T-cell (primary cell): Measurements from ENCODE around the gene SRGAP1. TPM values are rescaled to one million over a fixed set of nuclear protein-coding genes. Genes with fewer than 3 reads are reported as not detected.
"Not testable (repeated sequence)": the region's sequence is repeated elsewhere in the genome, so short reads cannot be mapped to it uniquely, and the experiment has no call there.

ENCODE experiments used
- ATAC-seq, 4 experiments: fragments of 200-7000 bp in 3 of 4; fragments of 150-1000 bp in 1 of 4; cut with Tn5 transposase; replicated peaks in 1 of 4; 1 replicate in 3 of 4; 2 replicates in 1 of 4; pipeline ENCODE4 v1.10.0; 2021; ENCODE audit warnings: moderate library complexity in 3 of 4, mild to moderate bottlenecking in 2 of 4, moderate number of reproducible peaks in 1 of 4
- CTCF ChIA-PET, 2 donors: fragments of 300-600 bp; sonication (Branson Sonifier 250); formaldehyde crosslinking; loops; one replicate each; lab custom pipeline; 2022; ENCODE audit warnings: antibody characterized with exemption in 2 of 2; lab: Charles Lee
- POLR2A ChIA-PET, 2 donors: fragments of 300-600 bp; sonication (Branson Sonifier 250); formaldehyde crosslinking; loops; one replicate each; lab custom pipeline; 2022; ENCODE audit warnings: antibody characterized with exemption in 2 of 2; lab: Charles Lee
- DNase-seq, 35 experiments: peaks; one replicate each; pipeline versions ENCODE4 v3.0.0 to v3.0.0-alpha.2; 2013 to 2023
- H3K27ac ChIP-seq: one replicate; pipeline ENCODE4 v1.5.1; 2013; ENCODE audit warnings: low read length
- H3K27me3 ChIP-seq, 2 experiments: replicated peaks in 1 of 2; 1 replicate in 1 of 2; 2 replicates in 1 of 2; pipeline versions ENCODE4 v1.6.1 to v1.7.0; 2013; ENCODE audit warnings: low read length in 1 of 2, mixed read lengths in 1 of 2; ENCODE audit not compliant: control insufficient read depth in 2 of 2, insufficient read depth in 2 of 2; ENCODE audit errors: extremely low read depth in 1 of 2
- H3K36me3 ChIP-seq, 2 donors: 1 replicate in 1 of 2; 2 replicates in 1 of 2; pipeline versions ENCODE4 v1.6.1 to v1.7.0; 2013; ENCODE audit warnings: low read length in 1 of 2; ENCODE audit not compliant: control insufficient read depth in 2 of 2, insufficient read depth in 1 of 2; ENCODE audit errors: extremely low read depth in 1 of 2
- H3K4me1 ChIP-seq, 2 experiments: 1 replicate in 1 of 2; 2 replicates in 1 of 2; pipeline versions ENCODE4 v1.6.1 to v1.7.0; 2013; ENCODE audit warnings: low read length in 2 of 2, mixed read lengths in 1 of 2; ENCODE audit not compliant: insufficient read depth in 2 of 2, control insufficient read depth in 1 of 2; ENCODE audit errors: extremely low read depth in 1 of 2
- H3K4me3 ChIP-seq, 2 donors: 1 replicate in 1 of 2; 2 replicates in 1 of 2; pipeline versions ENCODE4 v1.5.1 to v1.7.0; 2013; ENCODE audit warnings: mild to moderate bottlenecking in 2 of 2, low read length in 1 of 2, moderate library complexity in 1 of 2; ENCODE audit not compliant: control insufficient read depth in 1 of 2; ENCODE audit errors: extremely low read depth in 1 of 2
- H3K9me3 ChIP-seq: 2 replicates; pipeline ENCODE4 v1.7.0; 2013
- H3K27ac Mint-ChIP-seq, 2 donors: one replicate each; pipeline ENCODE4 v1.8.0; 2020 to 2021; ENCODE audit warnings: mild to moderate bottlenecking in 2 of 2, mixed read lengths in 2 of 2
- H3K27me3 Mint-ChIP-seq, 2 donors: one replicate each; pipeline ENCODE4 v1.8.0; 2021 to 2022; ENCODE audit warnings: mixed read lengths in 2 of 2
- H3K36me3 Mint-ChIP-seq: one replicate; pipeline ENCODE4 v1.8.0; 2021; ENCODE audit warnings: mixed read lengths
- H3K4me1 Mint-ChIP-seq, 3 donors: one replicate each; pipeline ENCODE4 v1.8.0; 2020 to 2022; ENCODE audit warnings: mixed read lengths in 3 of 3, mild to moderate bottlenecking in 1 of 3
- H3K4me3 Mint-ChIP-seq, 3 donors: one replicate each; pipeline ENCODE4 v1.8.0; 2020 to 2022; ENCODE audit warnings: mild to moderate bottlenecking in 3 of 3, mixed read lengths in 3 of 3, moderate library complexity in 3 of 3
- H3K9me3 Mint-ChIP-seq, 3 donors: one replicate each; pipeline ENCODE4 v1.8.0; 2020 to 2022; ENCODE audit warnings: mixed read lengths in 3 of 3
- WGBS: methylation state at CpG from one replicate; pipeline ENCODE4 v1.1.5; 2013; ENCODE audit warnings: missing lambda C conversion rate; ENCODE audit not compliant: insufficient coverage; 5-methylcytosine and 5-hydroxymethylcytosine counted together
- total RNA-seq, 35 experiments: library from RNA in 6 of 35; stranded (reverse) in 6 of 35; fragments of 120-200 nt in 1 of 35; gene quantifications; one replicate each; pipeline versions ENCODE4 v1.2.1 to v1.2.4 and lab custom pipeline; 2013 to 2026

SRGAP1 gene
- total RNA-seq, 5 donors from 2014 or later (not counting 1 experiment from before 2014, with no cell fraction given) = 0.07 to 0.38 (median 0.17) TPM; not detected in 1

DNA sequence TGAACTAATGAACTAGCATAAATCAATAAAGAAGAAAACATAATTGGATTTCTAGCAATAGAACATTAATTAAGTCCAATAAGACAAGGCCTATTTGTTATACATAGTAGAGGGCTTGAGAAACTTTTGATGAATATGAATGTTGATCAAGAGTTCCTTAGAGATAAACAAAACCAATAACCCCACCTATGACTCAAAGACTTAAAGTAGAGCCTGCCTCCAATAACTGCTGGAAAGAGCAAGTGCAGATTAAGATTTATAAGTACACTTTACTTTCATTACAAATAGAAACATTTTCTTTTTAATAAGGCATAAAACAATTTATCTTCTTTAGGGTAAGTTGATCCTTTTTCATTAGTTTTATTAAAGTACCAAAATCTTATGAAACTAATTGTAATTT is 185.7 kb downstream of the SRGAP1 start:
- Mint-ChIP-seq H3K9me3 (no peaks in the 10 kb centered on the region), H3K4me3 (no peak overlapping the region), H3K36me3 (no peaks in the 10 kb centered on the region), H3K4me1 (peaks cover 0 to 3% (median 0%) of the 10 kb centered on the region in 3 donors), H3K27ac (no peak overlapping the region), H3K27me3 (peaks cover 3 to 4% of the 10 kb centered on the region in 2 donors)
- CTCF ChIA-PET = no interaction called here
- no peaks in the 10 kb centered on the region for H3K9me3 ChIP-seq
- no peaks in the 10 kb centered on the region for H3K36me3 ChIP-seq
- H3K4me1 ChIP-seq = no peaks in the 10 kb centered on the region
- no peak overlapping the region for H3K4me3 ChIP-seq
- H3K27ac ChIP-seq = no peak overlapping the region
- H3K27me3 ChIP-seq = peaks cover 0 to 4% of the 10 kb centered on the region in 2 experiments
- POLR2A ChIA-PET = no interaction called here
- DNase-seq = no peak
- ATAC-seq = no peak

DNA sequence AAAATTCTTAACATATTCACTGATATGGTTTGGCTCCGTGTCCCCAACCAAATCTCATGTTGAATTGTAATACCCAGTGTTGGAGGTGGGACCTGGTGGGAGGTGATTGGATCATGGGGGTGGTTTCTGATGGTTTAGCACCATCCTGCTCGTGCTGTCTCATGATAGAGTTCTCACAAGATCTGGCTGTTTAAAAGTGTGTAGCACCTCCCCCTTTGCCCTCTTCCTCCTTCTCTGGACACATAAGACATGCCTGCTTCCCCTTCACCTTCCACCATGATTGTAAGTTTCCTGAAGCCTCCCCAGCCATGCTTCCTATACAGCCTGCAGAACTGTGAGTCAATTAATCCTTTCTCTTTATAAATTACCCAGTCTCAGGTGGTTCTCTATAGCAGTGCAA is 189.6 kb downstream of the SRGAP1 start:
- H3K27me3 Mint-ChIP-seq, H3K4me3 Mint-ChIP-seq, H3K4me3 ChIP-seq, H3K27me3 ChIP-seq, H3K36me3 ChIP-seq, DNase-seq, H3K4me1 ChIP-seq, H3K4me1 Mint-ChIP-seq, H3K9me3 Mint-ChIP-seq, POLR2A ChIA-PET, ATAC-seq, H3K36me3 Mint-ChIP-seq, H3K27ac ChIP-seq, H3K9me3 ChIP-seq, CTCF ChIA-PET, H3K27ac Mint-ChIP-seq: not testable (repeated sequence)
- WGBS = no CpG with 5 or more reads among the region's 2 CpGs

DNA sequence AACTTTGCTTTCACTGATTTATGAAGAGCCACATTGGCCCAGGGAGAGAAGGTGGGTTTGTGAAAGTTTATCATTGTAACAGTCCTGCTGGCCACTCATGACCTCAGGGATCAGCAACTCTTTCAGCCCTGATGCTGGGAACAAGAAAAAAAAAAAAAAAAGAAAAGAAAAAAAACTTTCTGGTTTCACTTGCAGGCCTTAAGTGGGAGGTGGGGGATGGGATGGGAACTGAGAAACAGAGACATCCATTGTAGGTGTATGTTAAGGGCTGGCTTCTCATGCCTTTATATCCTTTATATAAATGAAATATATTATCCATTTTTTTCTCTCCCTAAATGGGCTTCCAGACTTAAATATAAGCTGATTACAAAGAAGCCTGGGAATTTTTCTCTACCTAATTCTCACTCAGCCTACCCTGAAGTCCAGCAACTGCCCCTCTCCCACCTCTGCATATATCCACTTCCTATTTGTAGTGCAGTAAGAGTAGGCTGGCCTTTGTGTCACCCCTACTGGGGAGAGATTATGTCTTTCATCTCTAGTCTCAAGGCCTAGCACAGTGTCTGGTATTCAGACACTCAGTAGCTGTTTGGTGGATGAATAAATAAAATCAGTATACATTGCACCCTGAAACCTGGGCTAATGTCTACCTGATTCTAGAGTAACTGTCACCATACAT is 190.5 kb downstream of the SRGAP1 start:
- no peaks in the 10 kb centered on the region for H3K9me3 Mint-ChIP-seq
- ATAC-seq = no peak
- Histone ChIP-seq H3K4me1 (no peaks in the 10 kb centered on the region), H3K9me3 (no peaks in the 10 kb centered on the region), H3K36me3 (no peaks in the 10 kb centered on the region), H3K27me3 (peaks cover 0 to 4% of the 10 kb centered on the region in 2 experiments), H3K4me3 (no peak overlapping the region), H3K27ac (no peak overlapping the region)
- no peaks in the 10 kb centered on the region for H3K36me3 Mint-ChIP-seq
- H3K4me1 Mint-ChIP-seq = no peaks in the 10 kb centered on the region
- peaks cover 0 to 1% of the 10 kb centered on the region in 2 donors for H3K27me3 Mint-ChIP-seq
- H3K4me3 Mint-ChIP-seq = no peak overlapping the region
- no peak overlapping the region for H3K27ac Mint-ChIP-seq
- DNase-seq = no peak
- ChIA-PET POLR2A (no interaction called here), CTCF (no interaction called here)

DNA sequence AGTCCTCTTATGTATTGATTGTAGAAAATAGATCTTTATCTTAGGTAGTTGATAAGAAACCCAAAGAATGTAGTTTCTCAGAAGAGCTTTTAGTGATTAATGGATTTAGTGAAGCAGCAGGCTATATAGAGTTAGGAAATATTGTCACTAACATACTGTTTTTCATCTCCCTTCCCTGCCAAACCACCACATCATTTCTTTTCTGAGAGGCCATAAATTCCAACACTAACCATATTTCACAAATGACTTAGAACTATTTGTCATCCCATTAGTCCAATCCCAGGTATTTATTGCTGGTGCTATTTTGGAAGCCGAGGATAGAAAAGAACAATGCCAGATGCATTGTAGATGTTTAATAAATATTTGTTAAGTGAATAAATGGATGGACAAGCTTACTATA is 191.9 kb downstream of the SRGAP1 start:
- Mint-ChIP-seq H3K27ac (no peak overlapping the region), H3K4me1 (no peaks in the 10 kb centered on the region), H3K9me3 (no peaks in the 10 kb centered on the region), H3K4me3 (no peak overlapping the region), H3K36me3 (no peaks in the 10 kb centered on the region), H3K27me3 (peaks cover 0 to 1% of the 10 kb centered on the region in 2 donors)
- Histone ChIP-seq H3K9me3 (no peaks in the 10 kb centered on the region), H3K27me3 (peaks cover 0 to 4% of the 10 kb centered on the region in 2 experiments), H3K36me3 (no peaks in the 10 kb centered on the region), H3K27ac (no peak overlapping the region), H3K4me3 (no peak overlapping the region), H3K4me1 (no peaks in the 10 kb centered on the region)
- DNase-seq (no peak), ATAC-seq (no peak)
- ChIA-PET POLR2A (no interaction called here), CTCF (interaction anchor here in 1 of 2 donors (0.6 kb wide), 1 partner anchor 254 kb away, joined by 4 read pairs; no protein-coding TSS in a partner anchor)
- WGBS = no CpG with 5 or more reads among the region's 1 CpG

DNA sequence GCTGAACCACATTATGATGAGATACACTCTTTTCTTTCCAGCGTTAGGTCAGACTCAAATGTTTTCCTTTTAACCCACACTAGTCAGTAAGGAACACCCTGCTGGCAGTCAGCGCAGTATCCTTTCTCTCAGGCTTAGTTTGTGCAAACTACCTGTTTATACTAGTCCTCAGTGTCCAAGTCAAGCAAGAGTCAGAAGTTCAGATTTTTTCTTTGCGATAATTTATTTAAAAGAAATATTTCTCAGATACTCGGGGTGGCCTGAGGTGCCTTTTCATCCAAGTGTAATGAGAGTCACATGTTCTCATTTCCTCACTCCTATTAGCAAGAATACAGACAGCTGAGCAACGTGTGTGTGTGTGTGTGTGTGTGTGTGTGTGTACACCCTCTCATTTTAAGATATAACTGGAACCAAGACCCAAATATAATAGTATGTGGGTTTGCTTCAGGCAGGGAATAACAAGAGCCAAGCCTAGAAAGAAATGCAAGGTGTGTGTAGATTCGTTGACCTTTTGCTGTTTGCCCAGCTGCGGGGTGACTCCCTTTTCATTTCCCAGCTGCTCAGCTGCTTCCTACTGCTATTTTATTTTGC is 194.9 kb downstream of the SRGAP1 start:
- no peaks in the 10 kb centered on the region for H3K9me3 Mint-ChIP-seq
- WGBS = 65% methylated on average over 3 of the region's 7 CpGs
- ChIA-PET CTCF (interaction anchor here in 1 of 2 donors (0.6 kb wide), 1 partner anchor 783 kb away, joined by 3 read pairs; no protein-coding TSS in a partner anchor), POLR2A (no interaction called here)
- Histone ChIP-seq H3K4me3 (no peak overlapping the region), H3K9me3 (no peaks in the 10 kb centered on the region), H3K27ac (no peak overlapping the region), H3K27me3 (no peaks in the 10 kb centered on the region), H3K36me3 (no peaks in the 10 kb centered on the region), H3K4me1 (no peaks in the 10 kb centered on the region)
- H3K36me3 Mint-ChIP-seq = no peaks in the 10 kb centered on the region
- ATAC-seq = no peak
- DNase-seq = no peak
- peaks cover 0 to 1% of the 10 kb centered on the region in 2 donors for H3K27me3 Mint-ChIP-seq
- H3K4me3 Mint-ChIP-seq = no peak overlapping the region
- no peak overlapping the region for H3K27ac Mint-ChIP-seq
- no peaks in the 10 kb centered on the region for H3K4me1 Mint-ChIP-seq

DNA sequence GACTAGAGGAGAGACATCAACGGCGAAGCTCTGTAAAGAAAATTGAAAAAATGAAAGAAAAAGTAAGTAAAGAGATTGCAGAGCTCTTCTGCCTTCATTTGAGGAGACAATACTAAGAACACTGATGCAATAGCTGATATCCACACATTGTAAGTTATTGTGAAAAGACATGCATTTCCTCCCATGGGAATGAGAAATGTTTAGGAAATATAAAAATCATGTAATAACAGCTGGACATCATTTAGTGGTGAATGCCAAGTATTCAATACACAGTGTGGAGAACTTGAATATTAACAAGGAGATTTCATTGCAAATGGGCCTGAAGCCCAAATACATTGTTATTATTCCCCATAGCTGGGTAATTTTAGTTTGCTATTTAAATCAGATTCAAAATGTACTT is 198.4 kb downstream of the SRGAP1 start:
- ATAC-seq (no peak), DNase-seq (no peak)
- Mint-ChIP-seq H3K27me3 (peaks cover 0 to 4% of the 10 kb centered on the region in 2 donors), H3K4me1 (no peaks in the 10 kb centered on the region), H3K4me3 (no peak overlapping the region), H3K36me3 (no peaks in the 10 kb centered on the region), H3K9me3 (no peaks in the 10 kb centered on the region), H3K27ac (no peak overlapping the region)
- H3K4me3 ChIP-seq = no peak overlapping the region
- CTCF ChIA-PET = interaction anchor here in 1 of 2 donors (0.6 kb wide), 1 partner anchor 10 kb away, joined by 3 read pairs; no protein-coding TSS in a partner anchor
- POLR2A ChIA-PET = interaction anchor here in 1 of 2 donors (0.6 kb wide), 1 partner anchor 813 kb away, joined by 3 read pairs; no protein-coding TSS in a partner anchor
- no peaks in the 10 kb centered on the region for H3K9me3 ChIP-seq
- no peaks in the 10 kb centered on the region for H3K4me1 ChIP-seq
- no peaks in the 10 kb centered on the region for H3K36me3 ChIP-seq
- H3K27me3 ChIP-seq = peaks cover 0 to 3% of the 10 kb centered on the region in 2 experiments
- H3K27ac ChIP-seq = no peak overlapping the region
- 83% methylated on average over 2 of the region's 2 CpGs for WGBS
